Transverse colon (tissue), 4 donors: ENCODE results near the gene CIDEA. TPM values are rescaled to one million over a fixed set of nuclear protein-coding genes. Genes with fewer than 3 reads are reported as not detected.

Source experiments
- DNase-seq: peaks from one replicate; pipeline ENCODE4 v3.0.0-alpha.2; 2019
- H3K27ac ChIP-seq, 4 donors: fragments of 200-600 bp; sonication (generic); 2 replicates each; pipeline ENCODE4 v1.5.1; 2016 to 2018; ENCODE audit warnings: inconsistent platforms in 4 of 4
- H3K27me3 ChIP-seq: fragments of 200-600 bp; sonication (generic); 2 replicates; pipeline ENCODE4 v1.5.1; 2017; ENCODE audit warnings: inconsistent platforms
- H3K36me3 ChIP-seq, 4 donors: fragments of 200-600 bp; sonication (generic); 2 replicates each; pipeline ENCODE4 v1.5.1; 2017 to 2019; ENCODE audit warnings: inconsistent platforms in 4 of 4
- H3K4me1 ChIP-seq, 4 donors: fragments of 200-600 bp; sonication (generic); 2 replicates each; pipeline ENCODE4 v1.5.1; 2017 to 2020; ENCODE audit warnings: inconsistent platforms in 4 of 4
- H3K4me3 ChIP-seq, 4 donors: fragments of 200-600 bp; sonication (generic); 1 replicate in 1 of 4; 2 replicates in 3 of 4; pipeline versions ENCODE4 v1.5.1 to v1.6.1; 2017 to 2019; ENCODE audit warnings: inconsistent platforms in 4 of 4
- H3K9me3 ChIP-seq, 2 donors: fragments of 200-600 bp; sonication (generic); 2 replicates each; pipeline ENCODE4 v1.5.1; 2017 to 2019; ENCODE audit warnings: inconsistent platforms in 2 of 2
- CTCF ChIP-seq, 5 experiments: fragments of 200-600 bp in 3 of 5; fragments of 450-650 bp in 2 of 5; sonication (generic) in 3 of 5; IDR thresholded peaks; 1 replicate in 2 of 5; 2 replicates in 3 of 5; pipeline ENCODE4 v1.5.1; 2016 to 2017; ENCODE audit warnings: antibody characterized with exemption in 5 of 5, inconsistent platforms in 3 of 5, mild to moderate bottlenecking in 2 of 5, moderate library complexity in 1 of 5
- EP300 ChIP-seq: sonication (generic); formaldehyde crosslinking; IDR thresholded peaks from one replicate; pipeline ENCODE4 v1.6.1; 2017; ENCODE audit warnings: antibody characterized with exemption, low read depth
- POLR2A ChIP-seq: fragments of 450-650 bp; IDR thresholded peaks from one replicate; pipeline ENCODE4 v1.6.1; 2016; ENCODE audit warnings: antibody characterized with exemption, mild to moderate bottlenecking, moderate library complexity
- POLR2AphosphoS5 ChIP-seq, 3 donors: sonication (generic); formaldehyde crosslinking; IDR thresholded peaks; one replicate each; pipeline ENCODE4 v1.6.1; 2016; ENCODE audit warnings: antibody characterized with exemption in 3 of 3
- WGBS, 2 donors: methylation state at CpG; one replicate each; pipeline ENCODE4 v1.1.5; 2018; ENCODE audit warnings: low coverage in 1 of 2; 5-methylcytosine and 5-hydroxymethylcytosine counted together
- in situ Hi-C, 4 donors: fragments of 200-750 bp; cut with MboI; loops; one replicate each; pipeline versions ENCODE4 v1.15.0 to v1.15.1; 2017; ENCODE audit warnings: low sequenced_read_pairs in 3 of 4, low pct_ligation_motif_present in 1 of 4, low pct_unique_long_range_greater_than_20kb in 1 of 4
- intact Hi-C: fragments of 100-400 bp; cut with DNase I; formaldehyde crosslinking; loops from one replicate; pipeline ENCODE4 v1.15.1; 2023; ENCODE audit warnings: low total_unique reads
- small RNA-seq, 4 donors: library from RNA; depleted of rRNA; stranded (forward); fragments of <200 nt; gene quantifications; one replicate each; pipeline ENCODE3, GENCODE V24; 2016
- total RNA-seq, 4 donors: library from RNA; depleted of rRNA; stranded (reverse); fragments of >200 nt; gene quantifications; one replicate each; pipeline ENCODE4 v1.1.0, GENCODE V29; 2016

The CIDEA gene
- total RNA-seq, 4 donors from 2014 or later, result 0.68 to 3.8 (median 3.7) TPM; not detected in 1

- WGBS, 2 donors, result 90 to 95% methylated on average over 2 to 29 of the region's 29 CpGs
- H3K4me1 ChIP-seq, result no peaks in the 10 kb centered on the region
- TF ChIP-seq EP300, result no peak
- no peak for TF ChIP-seq POLR2AphosphoS5 (IDR thresholded peaks at IDR 0.05)
- no peak for TF ChIP-seq CTCF (IDR thresholded peaks at IDR 0.05)
- no peak for TF ChIP-seq POLR2A
- DNase-seq, result no peak
- intact Hi-C loops, result no loop called here
- H3K27ac ChIP-seq, result no peak overlapping the region
- H3K4me3 ChIP-seq, result no peak overlapping the region
- peaks cover 0 to 30% (median 10%) of the 10 kb centered on the region in 4 donors for H3K36me3 ChIP-seq
- no peaks in the 10 kb centered on the region for H3K9me3 ChIP-seq
- H3K27me3 ChIP-seq, result no peaks in the 10 kb centered on the region
- in situ Hi-C loops, result no loop called here
Measured at GRCh38 chr18:12325726-12326245, 71.6 kb downstream of the CIDEA start.

DNA sequence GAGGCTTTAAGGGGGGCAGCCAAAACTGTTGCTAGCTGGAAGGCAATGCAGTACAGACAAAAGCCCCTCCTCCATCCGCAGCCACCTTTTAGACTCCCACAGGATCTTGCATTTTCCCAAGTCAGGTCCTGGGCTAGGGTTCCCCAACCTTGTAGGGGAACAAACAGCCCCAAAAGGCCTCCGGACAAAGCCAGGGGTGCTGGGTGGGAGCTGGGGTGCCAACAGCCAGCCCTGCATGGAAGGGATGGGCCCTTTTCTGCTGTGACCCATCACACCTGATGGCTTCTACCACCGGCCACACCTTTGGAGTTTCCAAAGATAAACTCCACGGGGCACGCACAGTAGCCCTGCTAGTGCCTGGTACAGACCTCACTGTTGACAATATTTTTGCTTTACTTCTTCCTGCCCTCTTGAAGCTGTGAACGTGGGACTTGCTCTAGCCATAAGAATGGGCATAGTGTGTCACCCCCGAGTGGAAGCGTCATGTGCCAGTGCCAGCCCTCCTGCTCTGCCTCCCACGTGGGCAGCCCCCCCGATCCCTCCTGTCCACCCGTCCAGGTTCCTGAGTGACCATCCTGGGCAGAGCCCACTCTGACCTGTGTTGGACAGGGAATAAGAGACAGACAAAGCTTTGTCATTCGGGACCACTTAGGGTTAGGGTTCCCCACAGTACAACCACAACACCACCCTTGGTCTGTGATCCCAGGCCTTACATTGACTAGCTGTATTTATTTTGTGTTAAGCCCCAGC lies 72.7 kb downstream of the CIDEA start:
- DNase-seq, result no peak
- H3K9me3 ChIP-seq, result no peaks in the 10 kb centered on the region
- H3K4me1 ChIP-seq, result no peaks in the 10 kb centered on the region
- WGBS, 2 donors, result 91 to 100% methylated on average over 1 to 12 of the region's 12 CpGs
- H3K36me3 ChIP-seq, result peaks cover 0 to 30% (median 10%) of the 10 kb centered on the region in 4 donors
- in situ Hi-C loops (no loop called here), intact Hi-C loops (no loop called here)
- no peak overlapping the region for H3K4me3 ChIP-seq
- no peaks in the 10 kb centered on the region for H3K27me3 ChIP-seq
- H3K27ac ChIP-seq, result no peak overlapping the region
- TF ChIP-seq CTCF (IDR thresholded peaks at IDR 0.05) (no peak), EP300 (no peak), POLR2A (no peak), POLR2AphosphoS5 (IDR thresholded peaks at IDR 0.05) (no peak)

Small RNA genes within 50 kb of the gene (small RNA-seq; reads per million reads assigned to genes)
- gene RNU6-170P, result 0 reads per million in 4 donors

Other genes starting within 250 kb of the CIDEA start
- 1 to 10 TPM in 1 of 4 donors, under 1 TPM in 2, not detected in 1; 0.20 to 1.4 (median 0.32) TPM for gene ANKRD62, start 160.5 kb upstream of the CIDEA start, total RNA-seq
- 100 to 1,000 TPM in 2 of 4 donors, 10 to 100 TPM in 2; 61.0 to 164 (median 108) TPM for gene TUBB6, start 53.9 kb downstream of the CIDEA start, total RNA-seq
- gene AFG3L2, start 122.9 kb downstream of the CIDEA start, total RNA-seq, result 10 to 100 TPM; 74.1 to 95.6 (median 92.6) TPM
- gene PRELID3A, start 153.6 kb downstream of the CIDEA start, total RNA-seq, result 1 to 10 TPM in 3 of 4 donors, not detected in 1; 1.3 to 2.0 (median 1.8) TPM